NT2/D1 (cell line): ENCODE results near the gene USO1.
"Not testable (repeated sequence)": the region's sequence is repeated elsewhere in the genome, so short reads cannot be mapped to it uniquely, and the experiment has no call there.

Experiments
- YY1 ChIP-seq: IDR thresholded peaks from 2 replicates; pipeline ENCODE4 v1.6.1; 2011; ENCODE audit not compliant: insufficient read length, insufficient read depth
- ZNF274 ChIP-seq: IDR thresholded peaks from 2 replicates; pipeline ENCODE4 v1.6.1; 2011; ENCODE audit warnings: mild to moderate bottlenecking, low read depth, low read length

DNA sequence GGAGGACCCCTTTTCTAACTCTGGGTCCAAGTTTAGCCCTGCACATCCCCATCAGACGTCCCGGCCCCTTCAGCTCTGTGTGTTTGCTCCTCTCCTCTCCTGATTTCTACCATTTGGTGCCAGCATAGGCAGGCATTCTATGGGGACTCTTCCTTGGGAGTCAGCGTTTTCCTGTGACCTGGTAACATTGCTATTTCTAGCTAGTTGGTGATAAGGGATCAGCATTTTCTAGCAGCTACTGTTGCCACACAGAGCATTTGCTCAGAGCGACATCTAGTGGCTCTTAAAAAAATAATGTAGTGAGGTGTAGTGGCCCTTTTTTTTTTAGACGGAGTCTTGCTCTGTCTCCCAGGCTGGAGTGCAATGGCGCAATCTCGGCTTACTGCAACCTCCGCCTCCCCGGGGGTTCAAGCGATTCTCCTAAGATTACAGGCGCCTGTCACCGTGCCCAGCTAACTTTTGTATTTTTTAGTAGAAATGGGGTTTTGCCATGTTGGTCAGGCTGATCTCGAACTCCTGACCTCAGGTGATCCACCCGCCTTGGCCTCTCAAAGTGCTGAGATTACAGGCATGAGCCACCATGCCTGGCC is 123.9 kb downstream of the USO1 start:
- not testable (repeated sequence) for TF ChIP-seq ZNF274, YY1
